Stimulated activated CD8-positive, alpha-beta memory T cell treated with anti-CD3 and anti-CD28 coated beads, Interleukin-2, amount 100 ng/mL, for 1 hour (primary cell): Measurements from ENCODE around the gene ZEB2.

Experiments used
- DNase-seq, 2 donors: peaks; one replicate each; pipeline ENCODE4 v3.0.0-alpha.2; 2020; ENCODE audit warnings: low read depth in 2 of 2

The ZEB2 gene

GRCh38 chr2:144471305-144472045, 48.4 kb downstream of the ZEB2 start:
- DNase-seq: no peak

- DNase-seq: no peak
These were observed 49.1 kb downstream of the ZEB2 start for GRCh38 chr2:144470816-144471215.

GRCh38 chr2:144470334-144470733, 49.6 kb downstream of the ZEB2 start:
- no peak for DNase-seq

GRCh38 chr2:144469798-144470197, 50.1 kb downstream of the ZEB2 start:
- DNase-seq: no peak

GRCh38 chr2:144468823-144469595, 50.9 kb downstream of the ZEB2 start:
- no peak for DNase-seq

- no peak for DNase-seq
These were observed 52.3 kb downstream of the ZEB2 start for GRCh38 chr2:144467502-144468137.

GRCh38 chr2:144466637-144467036, 53.3 kb downstream of the ZEB2 start:
- no peak for DNase-seq

GRCh38 chr2:144465749-144466148, 54.2 kb downstream of the ZEB2 start:
- no peak for DNase-seq

GRCh38 chr2:144464730-144465129, 55.2 kb downstream of the ZEB2 start:
- DNase-seq: no peak

- DNase-seq: no peak
These were observed 56.7 kb downstream of the ZEB2 start for GRCh38 chr2:144463266-144463665.

- DNase-seq: no peak
These were observed 57.7 kb downstream of the ZEB2 start for GRCh38 chr2:144462266-144462665.

GRCh38 chr2:144461308-144461766, 58.6 kb downstream of the ZEB2 start:
- no peak for DNase-seq

- no peak for DNase-seq
These were observed 59.1 kb downstream of the ZEB2 start for GRCh38 chr2:144460727-144461307.

- DNase-seq: peak in 1 of 2 donors; percentile 28
These were observed 60.0 kb downstream of the ZEB2 start for GRCh38 chr2:144459937-144460336.

GRCh38 chr2:144459286-144459685, 60.6 kb downstream of the ZEB2 start:
- no peak for DNase-seq

- DNase-seq: no peak
These were observed 61.4 kb downstream of the ZEB2 start for GRCh38 chr2:144458541-144458940.

- DNase-seq: no peak
These were observed 63.2 kb downstream of the ZEB2 start for GRCh38 chr2:144456680-144457079.

GRCh38 chr2:144455987-144456386, 63.9 kb downstream of the ZEB2 start:
- no peak for DNase-seq

GRCh38 chr2:144454466-144455287, 65.2 kb downstream of the ZEB2 start:
- DNase-seq: no peak

- no peak for DNase-seq
These were observed 66.3 kb downstream of the ZEB2 start for GRCh38 chr2:144453486-144454158.

- no peak for DNase-seq
These were observed 67.0 kb downstream of the ZEB2 start for GRCh38 chr2:144452989-144453336.
